ENCODE measurements around the gene THSD7A. TPM values are rescaled to one million over a fixed set of nuclear protein-coding genes. Genes with fewer than 3 reads are reported as not detected.

The THSD7A gene, protein sequence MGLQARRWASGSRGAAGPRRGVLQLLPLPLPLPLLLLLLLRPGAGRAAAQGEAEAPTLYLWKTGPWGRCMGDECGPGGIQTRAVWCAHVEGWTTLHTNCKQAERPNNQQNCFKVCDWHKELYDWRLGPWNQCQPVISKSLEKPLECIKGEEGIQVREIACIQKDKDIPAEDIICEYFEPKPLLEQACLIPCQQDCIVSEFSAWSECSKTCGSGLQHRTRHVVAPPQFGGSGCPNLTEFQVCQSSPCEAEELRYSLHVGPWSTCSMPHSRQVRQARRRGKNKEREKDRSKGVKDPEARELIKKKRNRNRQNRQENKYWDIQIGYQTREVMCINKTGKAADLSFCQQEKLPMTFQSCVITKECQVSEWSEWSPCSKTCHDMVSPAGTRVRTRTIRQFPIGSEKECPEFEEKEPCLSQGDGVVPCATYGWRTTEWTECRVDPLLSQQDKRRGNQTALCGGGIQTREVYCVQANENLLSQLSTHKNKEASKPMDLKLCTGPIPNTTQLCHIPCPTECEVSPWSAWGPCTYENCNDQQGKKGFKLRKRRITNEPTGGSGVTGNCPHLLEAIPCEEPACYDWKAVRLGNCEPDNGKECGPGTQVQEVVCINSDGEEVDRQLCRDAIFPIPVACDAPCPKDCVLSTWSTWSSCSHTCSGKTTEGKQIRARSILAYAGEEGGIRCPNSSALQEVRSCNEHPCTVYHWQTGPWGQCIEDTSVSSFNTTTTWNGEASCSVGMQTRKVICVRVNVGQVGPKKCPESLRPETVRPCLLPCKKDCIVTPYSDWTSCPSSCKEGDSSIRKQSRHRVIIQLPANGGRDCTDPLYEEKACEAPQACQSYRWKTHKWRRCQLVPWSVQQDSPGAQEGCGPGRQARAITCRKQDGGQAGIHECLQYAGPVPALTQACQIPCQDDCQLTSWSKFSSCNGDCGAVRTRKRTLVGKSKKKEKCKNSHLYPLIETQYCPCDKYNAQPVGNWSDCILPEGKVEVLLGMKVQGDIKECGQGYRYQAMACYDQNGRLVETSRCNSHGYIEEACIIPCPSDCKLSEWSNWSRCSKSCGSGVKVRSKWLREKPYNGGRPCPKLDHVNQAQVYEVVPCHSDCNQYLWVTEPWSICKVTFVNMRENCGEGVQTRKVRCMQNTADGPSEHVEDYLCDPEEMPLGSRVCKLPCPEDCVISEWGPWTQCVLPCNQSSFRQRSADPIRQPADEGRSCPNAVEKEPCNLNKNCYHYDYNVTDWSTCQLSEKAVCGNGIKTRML (N-terminal part only)
- 0.16 and 1.4 TPM in 2 replicates for total RNA-seq

DNA sequence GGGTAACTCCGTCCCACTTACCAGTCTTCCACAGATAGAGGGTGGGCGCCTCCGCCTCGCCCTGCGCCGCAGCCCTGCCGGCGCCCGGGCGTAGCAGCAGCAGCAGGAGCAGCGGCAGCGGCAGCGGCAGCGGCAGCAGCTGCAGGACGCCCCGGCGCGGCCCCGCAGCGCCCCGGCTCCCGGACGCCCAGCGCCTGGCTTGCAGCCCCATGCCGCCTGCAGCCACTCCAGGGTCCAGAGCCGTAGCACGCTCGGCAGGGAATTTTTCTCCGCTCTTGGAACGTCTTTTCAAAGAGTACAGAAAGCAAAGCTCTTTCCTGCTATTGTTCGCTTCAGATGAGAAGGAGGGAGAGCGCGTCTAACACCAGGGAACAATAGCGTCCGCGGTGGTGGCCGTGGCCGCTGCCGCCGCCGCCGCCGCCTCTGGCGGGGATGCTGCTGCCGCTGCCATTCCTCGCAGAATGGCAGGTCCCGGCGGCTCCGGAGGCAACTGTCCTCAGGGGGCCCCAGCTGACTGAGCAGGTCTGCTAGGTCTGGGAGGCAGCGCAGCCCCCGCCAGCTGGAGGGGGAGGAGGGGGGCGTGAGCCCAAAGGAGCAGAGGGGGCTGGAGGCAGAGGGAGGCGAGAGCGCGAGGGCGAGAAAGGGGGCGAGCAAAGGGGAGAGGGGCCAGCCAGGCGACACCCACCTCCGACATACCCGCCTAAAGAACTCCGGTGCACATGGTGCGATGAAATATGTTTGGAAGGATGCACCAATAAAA is at the start of gene THSD7A:
Gene THSD7A (minus strand): TSS at position 463 of the 760 bp plus-strand sequence. CDS start 252 bp downstream, at position 211.

All from mesangial cell (primary cell).